ENCODE measurements around the gene LRMDA.

DNA sequence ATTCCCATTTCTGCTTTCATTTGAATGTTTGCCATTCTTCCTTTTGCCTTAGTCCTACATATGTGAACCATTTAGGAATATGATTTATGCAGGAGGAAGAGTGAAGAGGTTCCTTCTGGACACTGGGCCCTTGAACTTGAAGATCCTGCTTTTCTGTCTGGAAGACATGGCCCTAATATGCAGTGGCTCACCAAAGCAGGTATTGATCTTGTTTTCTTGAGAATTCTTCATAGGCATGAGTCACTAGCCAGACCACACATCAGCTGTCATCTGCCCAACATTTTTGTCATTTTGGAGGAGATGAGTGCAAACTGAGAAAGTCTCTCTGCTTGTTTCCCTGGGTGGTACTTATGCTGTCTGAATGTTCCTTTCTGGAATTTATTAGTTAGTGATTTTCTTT, 382.6 kb downstream of the LRMDA start:
- TF ChIP-seq, protein P1, sequence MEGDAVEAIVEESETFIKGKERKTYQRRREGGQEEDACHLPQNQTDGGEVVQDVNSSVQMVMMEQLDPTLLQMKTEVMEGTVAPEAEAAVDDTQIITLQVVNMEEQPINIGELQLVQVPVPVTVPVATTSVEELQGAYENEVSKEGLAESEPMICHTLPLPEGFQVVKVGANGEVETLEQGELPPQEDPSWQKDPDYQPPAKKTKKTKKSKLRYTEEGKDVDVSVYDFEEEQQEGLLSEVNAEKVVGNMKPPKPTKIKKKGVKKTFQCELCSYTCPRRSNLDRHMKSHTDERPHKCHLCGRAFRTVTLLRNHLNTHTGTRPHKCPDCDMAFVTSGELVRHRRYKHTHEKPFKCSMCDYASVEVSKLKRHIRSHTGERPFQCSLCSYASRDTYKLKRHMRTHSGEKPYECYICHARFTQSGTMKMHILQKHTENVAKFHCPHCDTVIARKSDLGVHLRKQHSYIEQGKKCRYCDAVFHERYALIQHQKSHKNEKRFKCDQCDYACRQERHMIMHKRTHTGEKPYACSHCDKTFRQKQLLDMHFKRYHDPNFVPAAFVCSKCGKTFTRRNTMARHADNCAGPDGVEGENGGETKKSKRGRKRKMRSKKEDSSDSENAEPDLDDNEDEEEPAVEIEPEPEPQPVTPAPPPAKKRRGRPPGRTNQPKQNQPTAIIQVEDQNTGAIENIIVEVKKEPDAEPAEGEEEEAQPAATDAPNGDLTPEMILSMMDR (conservative IDR thresholded peaks at IDR 0.05; ENCODE audit: low read length) = no peak
- TF ChIP-seq EZH2phosphoT487 (IDR thresholded peaks at IDR 0.05; ENCODE audit: borderline replicate concordance, low read depth, low read length) = no peak

All from OCI-LY7 (cell line).